ENCODE measurements around the gene POLR2H.
A peak's percentile ranks its signal among the peaks of the same experiment; 100 is the strongest.
"Not testable (repeated sequence)": the region's sequence is repeated elsewhere in the genome, so short reads cannot be mapped to it uniquely, and the experiment has no call there.

The POLR2H gene

DNA sequence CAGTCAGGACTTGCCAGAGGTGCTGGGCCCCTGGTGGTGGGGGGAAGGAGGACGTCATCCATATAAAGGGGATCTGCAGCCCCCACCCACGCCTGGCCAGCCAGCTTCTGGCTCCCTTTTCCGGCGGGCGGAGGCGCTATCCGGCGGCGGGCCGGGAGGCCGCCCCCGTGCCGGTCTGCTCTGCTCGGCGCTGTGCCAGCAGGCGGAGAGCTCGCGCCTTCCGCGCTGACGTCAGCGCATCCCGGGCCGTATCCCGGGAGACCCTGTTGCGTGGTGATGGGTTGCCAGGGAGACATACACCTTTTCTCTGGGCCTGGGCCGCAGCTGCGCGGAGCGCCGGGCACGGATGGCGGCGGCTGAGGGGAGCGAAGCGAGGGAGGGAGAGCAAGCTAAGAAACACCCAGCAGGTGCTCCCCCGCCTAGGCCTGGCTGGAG, 23.0 kb upstream of the POLR2H start:
- DNase-seq (ENCODE audit: low read depth in 2 of 2), result peak; percentile 91 to 93
- peak overlapping the region; percentile 30 to 49 for H3K4me3 ChIP-seq (replicated peaks in 1 of 2; ENCODE audit: low read depth in 2 of 2, low read length in 2 of 2)
- TF ChIP-seq, protein P1, sequence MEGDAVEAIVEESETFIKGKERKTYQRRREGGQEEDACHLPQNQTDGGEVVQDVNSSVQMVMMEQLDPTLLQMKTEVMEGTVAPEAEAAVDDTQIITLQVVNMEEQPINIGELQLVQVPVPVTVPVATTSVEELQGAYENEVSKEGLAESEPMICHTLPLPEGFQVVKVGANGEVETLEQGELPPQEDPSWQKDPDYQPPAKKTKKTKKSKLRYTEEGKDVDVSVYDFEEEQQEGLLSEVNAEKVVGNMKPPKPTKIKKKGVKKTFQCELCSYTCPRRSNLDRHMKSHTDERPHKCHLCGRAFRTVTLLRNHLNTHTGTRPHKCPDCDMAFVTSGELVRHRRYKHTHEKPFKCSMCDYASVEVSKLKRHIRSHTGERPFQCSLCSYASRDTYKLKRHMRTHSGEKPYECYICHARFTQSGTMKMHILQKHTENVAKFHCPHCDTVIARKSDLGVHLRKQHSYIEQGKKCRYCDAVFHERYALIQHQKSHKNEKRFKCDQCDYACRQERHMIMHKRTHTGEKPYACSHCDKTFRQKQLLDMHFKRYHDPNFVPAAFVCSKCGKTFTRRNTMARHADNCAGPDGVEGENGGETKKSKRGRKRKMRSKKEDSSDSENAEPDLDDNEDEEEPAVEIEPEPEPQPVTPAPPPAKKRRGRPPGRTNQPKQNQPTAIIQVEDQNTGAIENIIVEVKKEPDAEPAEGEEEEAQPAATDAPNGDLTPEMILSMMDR (IDR thresholded peaks at IDR 0.05; ENCODE audit: low read depth, low read length), result peak; percentile 23

DNA sequence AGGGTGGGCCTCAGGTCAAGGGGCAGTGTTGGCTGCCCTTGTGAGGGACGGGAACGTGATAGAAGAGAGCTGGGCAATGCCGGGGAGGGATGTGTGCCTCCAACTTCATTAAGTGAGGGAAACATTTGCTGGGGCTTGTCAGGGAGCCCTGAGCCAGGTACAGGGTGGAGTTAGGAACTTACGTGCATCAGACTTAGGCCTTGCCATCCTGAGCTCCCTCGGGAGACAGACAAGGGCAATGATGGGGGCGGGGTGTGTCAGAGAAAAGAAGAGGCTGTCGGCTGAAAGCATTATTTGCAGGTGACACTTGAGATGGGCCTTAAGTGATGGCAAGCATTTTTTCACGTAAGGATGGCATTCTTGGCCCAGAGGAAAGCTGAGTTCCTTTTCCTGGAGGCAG, 22.5 kb upstream of the POLR2H start:
- DNase-seq (ENCODE audit: low read depth in 2 of 2), result no peak
- H3K4me3 ChIP-seq (replicated peaks in 1 of 2; ENCODE audit: low read depth in 2 of 2, low read length in 2 of 2), result peak overlapping the region; percentile 30 to 49
- TF ChIP-seq, protein P1 (IDR thresholded peaks at IDR 0.05; ENCODE audit: low read depth, low read length), result no peak

DNA sequence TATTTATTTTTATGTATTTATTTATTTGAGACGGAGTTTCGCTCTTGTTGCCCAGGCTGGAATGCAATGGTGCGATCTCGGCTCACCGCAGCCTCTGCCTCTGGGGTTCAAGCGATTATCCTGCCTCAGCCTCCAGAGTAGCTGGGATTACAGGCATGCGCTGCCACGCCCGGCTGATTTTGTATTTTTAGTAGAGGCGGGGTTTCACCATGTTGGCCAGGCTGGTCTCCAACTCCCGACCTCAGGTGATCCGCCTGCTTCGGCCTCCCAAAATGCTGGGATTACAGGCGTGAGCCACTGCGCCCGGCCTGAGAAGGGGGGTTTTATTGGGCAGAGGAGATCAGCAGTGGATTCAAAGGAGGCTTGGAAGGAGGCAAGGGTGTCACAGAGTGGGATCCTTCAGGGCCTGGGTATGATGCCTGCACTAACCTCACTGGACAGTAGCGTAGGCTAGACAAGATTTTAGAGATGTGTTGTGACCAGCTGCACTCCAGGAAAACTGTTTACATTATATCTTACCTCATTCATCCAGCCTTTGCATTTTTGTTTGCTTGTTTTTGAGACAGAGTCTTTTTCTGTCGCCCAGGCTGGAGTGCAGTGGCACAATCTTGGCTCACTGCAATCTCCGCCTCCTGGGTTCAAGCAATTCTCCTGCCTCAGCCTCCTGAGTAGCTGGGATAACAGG, 21.9 kb upstream of the POLR2H start:
- DNase-seq (ENCODE audit: low read depth in 2 of 2); H3K4me3 ChIP-seq (replicated peaks in 1 of 2; ENCODE audit: low read depth in 2 of 2, low read length in 2 of 2): not testable (repeated sequence)

DNA sequence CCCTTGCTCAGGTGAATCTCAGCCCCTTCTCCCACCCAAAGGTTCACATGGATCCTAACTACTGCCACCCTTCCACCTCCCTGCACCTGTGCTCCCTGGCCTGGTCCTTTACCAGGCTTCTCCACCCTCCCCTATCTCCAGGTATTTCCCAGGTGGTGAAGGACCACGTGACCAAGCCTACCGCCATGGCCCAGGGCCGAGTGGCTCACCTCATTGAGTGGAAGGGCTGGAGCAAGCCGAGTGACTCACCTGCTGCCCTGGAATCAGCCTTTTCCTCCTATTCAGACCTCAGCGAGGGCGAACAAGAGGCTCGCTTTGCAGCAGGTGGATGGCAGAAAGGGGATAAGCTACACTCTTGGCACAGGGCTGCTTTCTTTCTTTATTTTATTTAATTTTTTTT, 19.6 kb upstream of the POLR2H start:
- no peak overlapping the region for H3K4me3 ChIP-seq (replicated peaks in 1 of 2; ENCODE audit: low read depth in 2 of 2, low read length in 2 of 2)
- DNase-seq (ENCODE audit: low read depth in 2 of 2), result no peak
- TF ChIP-seq, protein P1 (IDR thresholded peaks at IDR 0.05; ENCODE audit: low read depth, low read length), result no peak

DNA sequence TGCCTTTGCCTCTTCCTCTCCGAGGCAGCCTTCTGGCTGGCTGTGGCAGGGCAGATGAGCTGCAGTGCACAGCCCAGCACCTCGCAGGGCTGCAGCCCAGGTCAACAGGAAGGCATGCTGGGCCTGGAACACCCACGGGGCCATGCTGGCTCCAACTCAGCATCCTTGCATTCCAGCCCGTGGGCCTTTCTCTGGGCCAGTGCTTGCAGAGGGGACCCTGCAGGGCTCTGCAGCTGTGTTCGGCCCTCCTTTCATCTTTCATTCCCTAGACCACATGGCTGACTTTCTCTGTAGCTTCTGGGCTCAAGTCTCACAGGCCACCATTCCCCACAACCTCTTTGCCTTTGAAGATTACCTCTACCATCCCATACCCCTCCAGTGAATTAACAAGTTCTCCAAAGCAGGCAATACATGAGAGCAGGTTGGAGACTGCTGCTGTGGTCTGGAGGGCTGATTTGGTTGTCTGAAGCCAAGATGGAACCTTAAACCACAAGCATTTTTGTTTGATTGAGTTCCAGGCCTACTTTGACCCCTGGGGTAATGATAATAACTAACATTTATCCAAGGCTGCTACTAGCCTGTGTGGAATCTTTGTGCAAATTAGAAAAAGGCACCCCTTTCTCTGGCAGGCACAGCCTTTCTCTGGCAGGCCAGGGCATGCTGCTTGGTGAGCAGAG, 18.2 kb upstream of the POLR2H start:
- no peak for DNase-seq (ENCODE audit: low read depth in 2 of 2)
- H3K4me3 ChIP-seq (replicated peaks in 1 of 2; ENCODE audit: low read depth in 2 of 2, low read length in 2 of 2), result no peak overlapping the region
- TF ChIP-seq, protein P1 (IDR thresholded peaks at IDR 0.05; ENCODE audit: low read depth, low read length), result no peak

DNA sequence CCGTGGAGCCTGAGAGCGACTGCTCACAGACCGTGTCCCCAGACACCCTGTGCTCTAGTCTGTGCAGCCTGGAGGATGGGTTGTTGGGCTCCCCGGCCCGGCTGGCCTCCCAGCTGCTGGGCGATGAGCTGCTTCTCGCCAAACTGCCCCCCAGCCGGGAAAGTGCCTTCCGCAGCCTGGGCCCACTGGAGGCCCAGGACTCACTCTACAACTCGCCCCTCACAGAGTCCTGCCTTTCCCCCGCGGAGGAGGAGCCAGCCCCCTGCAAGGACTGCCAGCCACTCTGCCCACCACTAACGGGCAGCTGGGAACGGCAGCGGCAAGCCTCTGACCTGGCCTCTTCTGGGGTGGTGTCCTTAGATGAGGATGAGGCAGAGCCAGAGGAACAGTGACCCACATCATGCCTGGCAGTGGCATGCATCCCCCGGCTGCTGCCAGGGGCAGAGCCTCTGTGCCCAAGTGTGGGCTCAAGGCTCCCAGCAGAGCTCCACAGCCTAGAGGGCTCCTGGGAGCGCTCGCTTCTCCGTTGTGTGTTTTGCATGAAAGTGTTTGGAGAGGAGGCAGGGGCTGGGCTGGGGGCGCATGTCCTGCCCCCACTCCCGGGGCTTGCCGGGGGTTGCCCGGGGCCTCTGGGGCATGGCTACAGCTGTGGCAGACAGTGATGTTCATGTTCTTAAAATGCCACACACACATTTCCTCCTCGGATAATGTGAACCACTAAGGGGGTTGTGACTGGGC, 16.8 kb upstream of the POLR2H start:
- H3K4me3 ChIP-seq (replicated peaks in 1 of 2; ENCODE audit: low read depth in 2 of 2, low read length in 2 of 2), result no peak overlapping the region
- no peak for DNase-seq (ENCODE audit: low read depth in 2 of 2)
- TF ChIP-seq, protein P1 (IDR thresholded peaks at IDR 0.05; ENCODE audit: low read depth, low read length), result no peak
